OCI-LY3 (cell line): Measurements from ENCODE around the gene FREM3.
"Not testable (repeated sequence)": the region's sequence is repeated elsewhere in the genome, so short reads cannot be mapped to it uniquely, and the experiment has no call there.

ENCODE experiments used
- CTCF ChIP-seq: fragments of 200-600, 300-600 bp; sonication (generic); IDR thresholded peaks from 2 replicates; pipeline ENCODE4 v1.5.1; 2014; ENCODE audit warnings: antibody characterized with exemption, low read length, low read depth
- EZH2phosphoT487 ChIP-seq: fragments of 200-600 bp; shearing (Covaris generic); IDR thresholded peaks from 2 replicates; pipeline ENCODE4 v1.6.1; 2018; ENCODE audit warnings: antibody characterized with exemption, mixed run types, low read depth

- not testable (repeated sequence) for TF ChIP-seq CTCF, EZH2phosphoT487
Measured at GRCh38 chr4:143673629-143674028, 26.8 kb downstream of the FREM3 start.
